PC-3 (cell line): ENCODE measurements around the gene GSTM2.

Experiments
- CTCF ChIP-seq: fragments of 300-600 bp; sonication (generic); conservative IDR thresholded peaks from 2 replicates; pipeline ENCODE4 v1.5.1; 2017; ENCODE audit warnings: antibody characterized with exemption, low read depth, mild to moderate bottlenecking, low read length
- EZH2 ChIP-seq: fragments of 300-600 bp; sonication (generic); IDR thresholded peaks from one replicate; pipeline ENCODE4 v1.6.1; 2017; ENCODE audit warnings: antibody characterized with exemption, mild to moderate bottlenecking, low read length; ENCODE audit not compliant: unreplicated experiment
- EZH2phosphoT487 ChIP-seq: fragments of 300-600 bp; sonication (generic); IDR thresholded peaks from 2 replicates; pipeline ENCODE4 v1.6.1; 2018; ENCODE audit warnings: mild to moderate bottlenecking, antibody characterized with exemption, low read length, borderline replicate concordance

- TF ChIP-seq CTCF (no peak), EZH2phosphoT487 (no peak), EZH2 (no peak)
Observed at GRCh38 chr1:109719337-109719837, 51.5 kb downstream of the GSTM2 start.
